Ascending aorta (tissue), 2 donors: ENCODE results near the gene P2RX3. TPM values are rescaled to one million over a fixed set of nuclear protein-coding genes. Genes with fewer than 3 reads are reported as not detected.

Source experiments
- DNase-seq, 2 donors: peaks; one replicate each; pipeline ENCODE4 v3.0.0-alpha.2; 2019; ENCODE audit warnings: low spot score in 2 of 2
- H3K27ac ChIP-seq, 2 donors: fragments of 200-600 bp; sonication (generic); one replicate each; pipeline ENCODE4 v1.5.1; 2016 to 2017; ENCODE audit warnings: mild to moderate bottlenecking in 1 of 2
- H3K27me3 ChIP-seq: fragments of 200-600 bp; sonication (generic); one replicate; pipeline ENCODE4 v1.5.1; 2017
- H3K36me3 ChIP-seq, 2 donors: fragments of 200-600 bp; sonication (generic); one replicate each; pipeline ENCODE4 v1.5.1; 2016
- H3K4me1 ChIP-seq, 2 donors: fragments of 200-600 bp; sonication (generic); one replicate each; pipeline ENCODE4 v1.5.1; 2016 to 2017; ENCODE audit warnings: mild to moderate bottlenecking in 1 of 2
- H3K4me3 ChIP-seq, 2 donors: fragments of 200-600 bp; sonication (generic); one replicate each; pipeline ENCODE4 v1.5.1; 2016 to 2017; ENCODE audit warnings: mild to moderate bottlenecking in 1 of 2
- H3K9me3 ChIP-seq, 2 donors: fragments of 200-600 bp; sonication (generic); one replicate each; pipeline ENCODE4 v1.5.1; 2016
- intact Hi-C: fragments of 100-400 bp; cut with DNase I; formaldehyde crosslinking; loops from one replicate; pipeline ENCODE4 v1.15.1; 2023
- total RNA-seq: library from RNA; depleted of rRNA; stranded (reverse); fragments of >200 nt; gene quantifications from one replicate; pipeline ENCODE4 v1.1.0, GENCODE V29; 2016
- TF ChIP-seq, protein P1 (sequence below), 3 experiments: fragments of 200-600 bp in 2 of 3; fragments of 450-650 bp in 1 of 3; sonication (generic) in 2 of 3; IDR thresholded peaks; one replicate each; pipeline ENCODE4 v1.5.1; 2016 to 2019; ENCODE audit warnings: antibody characterized with exemption in 3 of 3, mild to moderate bottlenecking in 1 of 3, moderate library complexity in 1 of 3

The P2RX3 gene
- total RNA-seq, 1 donor from 2014 or later: not detected

DNA sequence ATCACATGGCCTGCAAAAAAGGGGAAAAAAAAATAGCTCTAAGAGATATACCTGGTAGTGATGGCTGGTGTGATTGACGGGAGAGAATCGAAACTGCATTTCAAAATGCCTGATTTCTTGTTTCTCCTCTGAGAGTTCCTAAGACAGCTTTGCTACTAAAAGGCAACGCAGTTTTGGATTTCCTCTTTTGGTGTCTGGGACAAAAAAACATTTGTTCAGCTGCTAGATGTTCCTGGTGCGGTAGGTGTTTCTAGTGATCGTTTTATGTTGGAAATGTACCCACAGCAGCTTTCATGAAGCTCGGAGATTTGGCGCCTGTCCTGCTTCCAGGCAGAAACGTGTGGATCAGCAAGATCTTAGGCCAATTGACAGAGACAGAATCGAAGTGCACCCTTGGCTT lies 18.1 kb downstream of the P2RX3 start:
- Histone ChIP-seq H3K9me3 (no peaks in the 10 kb centered on the region), H3K4me1 (no peaks in the 10 kb centered on the region), H3K4me3 (no peak overlapping the region), H3K27me3 (no peaks in the 10 kb centered on the region), H3K36me3 (no peaks in the 10 kb centered on the region), H3K27ac (no peak overlapping the region)
- TF ChIP-seq, protein P1, sequence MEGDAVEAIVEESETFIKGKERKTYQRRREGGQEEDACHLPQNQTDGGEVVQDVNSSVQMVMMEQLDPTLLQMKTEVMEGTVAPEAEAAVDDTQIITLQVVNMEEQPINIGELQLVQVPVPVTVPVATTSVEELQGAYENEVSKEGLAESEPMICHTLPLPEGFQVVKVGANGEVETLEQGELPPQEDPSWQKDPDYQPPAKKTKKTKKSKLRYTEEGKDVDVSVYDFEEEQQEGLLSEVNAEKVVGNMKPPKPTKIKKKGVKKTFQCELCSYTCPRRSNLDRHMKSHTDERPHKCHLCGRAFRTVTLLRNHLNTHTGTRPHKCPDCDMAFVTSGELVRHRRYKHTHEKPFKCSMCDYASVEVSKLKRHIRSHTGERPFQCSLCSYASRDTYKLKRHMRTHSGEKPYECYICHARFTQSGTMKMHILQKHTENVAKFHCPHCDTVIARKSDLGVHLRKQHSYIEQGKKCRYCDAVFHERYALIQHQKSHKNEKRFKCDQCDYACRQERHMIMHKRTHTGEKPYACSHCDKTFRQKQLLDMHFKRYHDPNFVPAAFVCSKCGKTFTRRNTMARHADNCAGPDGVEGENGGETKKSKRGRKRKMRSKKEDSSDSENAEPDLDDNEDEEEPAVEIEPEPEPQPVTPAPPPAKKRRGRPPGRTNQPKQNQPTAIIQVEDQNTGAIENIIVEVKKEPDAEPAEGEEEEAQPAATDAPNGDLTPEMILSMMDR (IDR thresholded peaks at IDR 0.05): no peak
- no peak for DNase-seq
- intact Hi-C loops: no loop called here

GRCh38 chr11:57357310-57357709 lies 19.2 kb downstream of the P2RX3 start:
- TF ChIP-seq, protein P1 (IDR thresholded peaks at IDR 0.05): no peak
- intact Hi-C loops: no loop called here
- H3K27ac ChIP-seq: no peak overlapping the region

GRCh38 chr11:57357856-57358255 lies 19.7 kb downstream of the P2RX3 start:
- Histone ChIP-seq H3K27me3 (no peaks in the 10 kb centered on the region), H3K4me3 (no peak overlapping the region), H3K36me3 (no peaks in the 10 kb centered on the region), H3K4me1 (no peaks in the 10 kb centered on the region), H3K9me3 (no peaks in the 10 kb centered on the region), H3K27ac (peak overlapping the region in 1 of 2 donors; percentile 15)
- TF ChIP-seq, protein P1 (IDR thresholded peaks at IDR 0.05): no peak
- no peak for DNase-seq
- intact Hi-C loops: no loop called here

More at GRCh38 chr11:57357310-57357709, 19.2 kb downstream of the P2RX3 start:
- H3K27me3 ChIP-seq: no peaks in the 10 kb centered on the region
- no peaks in the 10 kb centered on the region for H3K36me3 ChIP-seq
- no peaks in the 10 kb centered on the region for H3K4me1 ChIP-seq
- DNase-seq: no peak
- H3K4me3 ChIP-seq: no peak overlapping the region
- no peaks in the 10 kb centered on the region for H3K9me3 ChIP-seq

- intact Hi-C loops: no loop called here
- DNase-seq: no peak
- no peak overlapping the region for H3K4me3 ChIP-seq
- H3K27me3 ChIP-seq: no peaks in the 10 kb centered on the region
- no peak overlapping the region for H3K27ac ChIP-seq
- H3K9me3 ChIP-seq: no peaks in the 10 kb centered on the region
- TF ChIP-seq, protein P1 (IDR thresholded peaks at IDR 0.05): no peak
- no peaks in the 10 kb centered on the region for H3K36me3 ChIP-seq
- H3K4me1 ChIP-seq: no peaks in the 10 kb centered on the region
Measured at GRCh38 chr11:57358543-57358961, 20.4 kb downstream of the P2RX3 start.

GRCh38 chr11:57358991-57359390 lies 20.8 kb downstream of the P2RX3 start:
- no peaks in the 10 kb centered on the region for H3K9me3 ChIP-seq
- TF ChIP-seq, protein P1 (IDR thresholded peaks at IDR 0.05): no peak
- intact Hi-C loops: no loop called here
- H3K27ac ChIP-seq: no peak overlapping the region
- DNase-seq: no peak
- H3K4me1 ChIP-seq: no peaks in the 10 kb centered on the region
- H3K4me3 ChIP-seq: no peak overlapping the region
- H3K36me3 ChIP-seq: no peaks in the 10 kb centered on the region
- H3K27me3 ChIP-seq: no peaks in the 10 kb centered on the region

DNA sequence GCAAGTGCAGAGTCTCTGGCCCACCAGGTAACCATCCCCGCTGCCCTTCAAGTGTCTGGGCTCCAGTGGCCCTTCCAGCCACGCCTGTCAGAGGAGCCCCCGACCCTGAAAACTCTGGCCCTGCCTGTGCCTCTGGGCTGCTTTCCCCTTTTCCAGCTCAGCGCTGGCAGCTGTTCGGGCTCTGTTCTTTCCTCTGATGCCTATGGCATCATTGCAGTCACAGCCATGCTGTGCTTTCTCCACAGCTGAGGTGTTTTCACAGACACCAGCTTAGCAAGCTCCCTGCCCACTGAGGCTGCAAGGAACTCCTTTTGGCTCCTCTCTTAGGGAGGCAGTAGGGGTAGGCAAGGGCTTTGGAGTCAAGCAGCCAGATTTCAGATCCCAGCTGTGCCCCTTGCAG lies 21.2 kb downstream of the P2RX3 start:
- no peak for DNase-seq
- H3K4me3 ChIP-seq: no peak overlapping the region
- no peaks in the 10 kb centered on the region for H3K9me3 ChIP-seq
- no peaks in the 10 kb centered on the region for H3K36me3 ChIP-seq
- TF ChIP-seq, protein P1 (IDR thresholded peaks at IDR 0.05): no peak
- H3K27me3 ChIP-seq: no peaks in the 10 kb centered on the region
- no peaks in the 10 kb centered on the region for H3K4me1 ChIP-seq
- H3K27ac ChIP-seq: no peak overlapping the region
- intact Hi-C loops: no loop called here
